Activated CD4-positive, alpha-beta T cell treated with anti-CD3 and anti-CD28 coated beads, Interleukin-2, amount 50 U/mL, for 24 hours (primary cell): ENCODE results near the gene TUBB4B.

Experiments used
- DNase-seq, 2 donors: peaks; one replicate each; pipeline ENCODE4 v3.0.0-alpha.2; 2020; ENCODE audit warnings: low read depth in 1 of 2, low spot score in 1 of 2

The TUBB4B gene

GRCh38 chr9:137225699-137226331 lies 15.3 kb upstream of the TUBB4B start:
- no peak for DNase-seq

DNA sequence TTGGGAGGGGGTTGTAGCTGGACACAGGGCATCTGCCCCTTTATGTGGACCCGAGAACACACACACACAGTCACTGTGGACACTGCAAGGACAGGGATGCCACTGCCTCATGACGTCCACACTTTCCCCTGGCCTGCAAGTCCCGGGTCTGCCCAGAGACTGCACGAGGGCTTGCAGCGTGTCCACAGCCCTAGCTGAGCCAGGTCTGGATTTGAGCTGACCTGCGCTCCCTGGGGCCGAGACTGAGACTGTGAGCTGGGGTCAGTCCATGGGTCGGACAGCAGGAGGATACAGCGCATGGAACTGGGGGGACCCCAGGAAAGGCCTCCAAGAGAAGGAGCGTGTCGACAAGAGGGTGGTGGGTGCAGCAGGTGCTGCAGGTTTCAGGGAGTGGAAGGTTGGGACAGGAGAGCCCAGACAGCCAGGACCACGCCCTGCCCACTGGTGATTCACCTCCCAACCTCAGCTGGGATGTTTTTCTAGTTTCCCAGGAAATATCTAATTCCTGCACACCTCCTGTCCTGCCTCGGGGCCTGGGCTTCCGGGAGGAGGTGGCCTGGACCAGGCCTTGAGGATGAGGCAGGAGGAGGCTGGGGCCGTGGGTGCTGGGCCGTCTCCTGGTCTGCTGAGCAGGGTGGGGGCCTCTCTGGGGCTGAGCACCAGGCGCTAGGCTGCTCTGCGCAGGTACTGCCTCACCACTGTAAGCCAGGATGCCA lies 14.6 kb upstream of the TUBB4B start:
- no peak for DNase-seq

- DNase-seq: peak; percentile 61 to 74
These were observed 13.8 kb upstream of the TUBB4B start, which contains the start of gene RNF224 for GRCh38 chr9:137227054-137227852. Gene RNF224 (plus strand): TSS chr9:137227502. CDS start chr9:137228336, 834 bp downstream.

DNA sequence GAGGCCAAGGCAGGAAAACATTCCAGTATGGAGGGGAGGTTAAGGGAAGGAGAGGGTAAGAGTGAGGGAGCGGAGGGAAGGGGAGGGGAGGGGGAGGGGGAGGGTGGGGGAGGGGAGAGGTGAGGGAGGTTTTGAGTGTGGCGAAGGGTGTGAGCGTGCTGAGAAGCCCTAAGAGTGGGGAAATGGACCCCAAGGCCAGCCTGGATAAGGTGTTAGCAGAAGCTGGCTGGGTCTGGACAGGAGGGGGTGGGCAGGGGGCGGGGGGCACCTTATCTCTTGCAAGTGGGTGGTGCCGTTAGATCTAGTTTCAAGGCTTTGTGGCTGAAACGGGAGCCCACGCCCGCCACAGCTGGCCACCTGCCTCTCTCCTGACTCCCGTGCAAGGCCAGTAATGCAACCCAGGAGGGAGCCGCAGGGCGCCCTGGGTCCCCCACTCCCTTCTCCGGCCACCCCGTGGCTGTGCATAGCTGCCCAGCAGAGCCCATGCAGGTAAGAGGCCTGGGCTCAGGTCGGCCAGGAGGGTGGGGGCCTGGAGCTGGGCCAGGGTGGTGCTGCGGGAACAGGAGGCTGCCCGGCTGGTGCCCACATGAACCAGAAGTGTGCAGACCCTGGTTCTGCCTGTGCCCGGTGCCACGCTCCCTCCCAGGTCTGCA lies 13.1 kb upstream of the TUBB4B start:
- no peak for DNase-seq

DNA sequence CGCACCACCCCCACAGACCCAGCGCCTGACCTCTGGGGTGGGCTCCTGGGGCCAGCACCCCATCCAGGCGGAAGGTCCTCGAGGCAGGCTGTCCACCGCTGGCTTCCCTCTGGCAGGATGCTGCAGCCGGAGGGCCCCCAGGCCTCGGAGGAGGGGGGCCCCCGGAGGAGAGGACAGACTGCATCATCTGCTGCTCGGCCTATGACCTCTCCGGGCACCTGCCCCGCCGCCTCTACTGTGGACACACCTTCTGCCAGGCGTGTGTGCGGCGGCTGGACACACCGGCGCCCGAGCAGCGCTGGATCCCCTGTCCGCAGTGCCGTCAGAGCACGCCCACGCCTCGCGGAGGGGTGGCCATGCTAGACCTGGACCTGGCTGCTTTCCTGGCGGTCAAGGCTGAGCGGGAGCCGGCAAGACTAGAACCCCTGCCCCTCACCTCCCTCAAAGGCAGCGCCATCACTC lies 12.6 kb upstream of the TUBB4B start:
- DNase-seq: no peak

DNA sequence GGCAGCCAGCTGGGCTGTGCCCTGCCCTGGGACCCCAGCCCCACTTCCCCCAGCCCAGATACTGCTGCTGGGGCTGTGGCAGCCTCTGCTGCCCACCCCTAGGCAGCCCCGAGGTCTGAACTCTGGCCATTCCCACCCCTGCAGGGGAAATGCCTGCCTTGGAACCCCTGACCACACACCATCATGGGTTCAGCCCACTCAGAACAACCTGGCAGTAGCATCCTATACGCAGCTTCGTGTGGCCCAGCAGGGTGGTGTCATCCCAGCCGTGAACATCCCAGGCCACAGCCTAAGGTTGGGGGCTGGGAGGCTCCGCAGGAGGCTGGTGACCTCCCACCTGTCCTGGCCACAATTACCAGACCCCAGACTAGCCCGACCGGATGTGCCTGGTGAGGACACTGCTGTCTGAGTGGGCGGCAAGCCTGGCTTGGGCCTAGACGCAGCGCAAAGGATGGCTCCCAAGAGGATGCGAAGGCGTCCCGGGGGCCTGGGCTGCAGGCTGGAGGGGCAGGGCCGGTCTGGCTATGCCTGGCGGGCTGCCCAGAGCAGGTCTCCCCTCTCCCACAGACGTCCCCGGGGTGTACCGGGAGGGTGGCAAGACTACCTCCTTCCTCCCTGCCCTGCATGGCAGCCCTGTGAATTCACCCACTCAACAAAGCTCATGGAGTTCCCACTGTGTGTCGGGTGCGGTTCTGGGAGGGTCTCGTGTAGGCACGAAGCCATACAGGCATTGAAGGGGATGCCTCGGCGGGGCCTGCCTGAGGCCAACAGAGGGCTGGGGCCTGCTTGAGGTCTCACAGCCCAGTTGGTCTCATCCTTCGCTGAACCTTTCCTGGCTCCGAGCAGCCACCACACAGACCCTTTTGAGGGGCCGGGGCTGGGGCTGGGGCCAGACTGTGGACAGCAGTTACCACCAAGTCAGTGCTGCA lies 11.9 kb upstream of the TUBB4B start:
- DNase-seq: no peak

- DNase-seq: no peak
These were observed 11.0 kb upstream of the TUBB4B start for GRCh38 chr9:137229903-137230704.

- no peak for DNase-seq
These were observed 10.2 kb upstream of the TUBB4B start, which contains the start of gene SLC34A3 for GRCh38 chr9:137230705-137231371. Gene SLC34A3 (plus strand): TSS chr9:137230901. CDS start chr9:137231703, 802 bp downstream.

GRCh38 chr9:137231372-137232039 lies 9.6 kb upstream of the TUBB4B start:
- no peak for DNase-seq

GRCh38 chr9:137232101-137232500 lies 9.0 kb upstream of the TUBB4B start:
- no peak for DNase-seq

GRCh38 chr9:137232510-137232909 lies 8.6 kb upstream of the TUBB4B start:
- DNase-seq: no peak

GRCh38 chr9:137233143-137233980 lies 7.7 kb upstream of the TUBB4B start:
- DNase-seq: no peak

GRCh38 chr9:137234055-137234697 lies 6.9 kb upstream of the TUBB4B start:
- DNase-seq: no peak

DNA sequence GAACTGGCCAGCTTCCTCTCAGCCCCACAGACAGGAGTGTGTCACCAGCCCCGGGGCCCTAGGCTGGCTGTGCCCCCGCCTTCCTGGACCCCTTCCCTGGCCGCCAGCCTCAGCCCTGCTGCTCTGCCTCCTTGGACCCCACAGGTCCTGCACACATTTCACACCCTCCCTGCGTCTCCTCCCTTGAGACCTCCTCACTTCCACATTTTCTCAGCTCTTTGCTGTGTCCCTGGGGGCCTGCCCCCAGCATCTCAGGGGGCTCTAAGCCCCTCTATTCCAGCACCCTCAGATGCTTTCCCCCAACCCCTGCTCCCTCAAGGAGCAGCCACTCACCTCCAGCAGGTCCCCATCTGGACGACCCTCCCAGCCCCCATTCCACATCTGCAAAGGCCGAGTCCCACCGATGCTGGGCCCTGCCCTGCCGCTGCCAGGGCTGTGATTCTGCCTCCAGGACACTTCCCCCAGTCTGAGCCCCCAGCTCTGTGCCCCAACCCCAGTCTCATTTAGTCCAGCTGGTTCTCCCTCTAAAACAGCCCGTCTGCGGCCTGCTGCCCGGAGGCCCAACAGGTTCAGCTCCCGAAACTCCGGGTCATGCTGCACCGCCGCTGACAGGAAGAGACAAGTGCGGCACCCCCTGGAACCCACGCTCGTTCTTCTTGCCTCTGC lies 6.2 kb upstream of the TUBB4B start:
- no peak for DNase-seq

GRCh38 chr9:137235424-137236237 lies 5.5 kb upstream of the TUBB4B start:
- no peak for DNase-seq
